Type B pancreatic cell (in vitro differentiated cells): ENCODE measurements around the gene ZNFX1. TPM values are rescaled to one million over a fixed set of nuclear protein-coding genes. Genes with fewer than 3 reads are reported as not detected.
"Not testable (repeated sequence)": the region's sequence is repeated elsewhere in the genome, so short reads cannot be mapped to it uniquely, and the experiment has no call there.

Experiments
- DNase-seq: peaks from one replicate; pipeline ENCODE4 v3.0.0; 2021; ENCODE audit warnings: mixed read lengths; ENCODE audit not compliant: unreplicated experiment; ENCODE audit errors: extremely low spot score
- H3K27ac Mint-ChIP-seq: 2 replicates; pipeline ENCODE4 v1.8.0; 2021; ENCODE audit warnings: mild to moderate bottlenecking, mixed read lengths
- H3K27me3 Mint-ChIP-seq: 2 replicates; pipeline ENCODE4 v1.8.0; 2021; ENCODE audit warnings: mixed read lengths
- H3K36me3 Mint-ChIP-seq: 2 replicates; pipeline ENCODE4 v1.8.0; 2021; ENCODE audit warnings: mixed read lengths
- H3K4me1 Mint-ChIP-seq: one replicate; pipeline ENCODE4 v1.8.0; 2021; ENCODE audit warnings: mixed read lengths; ENCODE audit not compliant: unreplicated experiment
- H3K4me3 Mint-ChIP-seq: 2 replicates; pipeline ENCODE4 v1.8.0; 2021; ENCODE audit warnings: mild to moderate bottlenecking, mixed read lengths
- H3K9me3 Mint-ChIP-seq: 2 replicates; pipeline ENCODE4 v1.8.0; 2021; ENCODE audit warnings: mixed read lengths
- CTCF ChIP-seq: fragments of 200-600 bp; sonication (generic); conservative IDR thresholded peaks from 2 replicates; pipeline ENCODE4 v1.5.0; 2021; ENCODE audit warnings: antibody characterized with exemption, mild to moderate bottlenecking
- total RNA-seq: library from RNA; stranded (reverse); gene quantifications from 2 replicates; pipeline ENCODE4 v1.2.1, GENCODE V29; 2021; ENCODE audit warnings: low replicate concordance

Gene ZNFX1
- total RNA-seq, 1 donor from 2014 or later = 14.1 TPM

- no peak for DNase-seq
- no peaks in the 10 kb centered on the region for H3K4me1 Mint-ChIP-seq
Observed at GRCh38 chr20:49207076-49207475, 70.8 kb downstream of the ZNFX1 start.

GRCh38 chr20:49203746-49204145, 74.1 kb downstream of the ZNFX1 start:
- Mint-ChIP-seq H3K27ac (no peak overlapping the region), H3K27me3 (no peaks in the 10 kb centered on the region), H3K36me3 (no peaks in the 10 kb centered on the region), H3K4me3 (no peak overlapping the region), H3K4me1 (no peaks in the 10 kb centered on the region), H3K9me3 (no peaks in the 10 kb centered on the region)
- no peak for TF ChIP-seq CTCF
- DNase-seq = no peak

More at GRCh38 chr20:49207076-49207475, 70.8 kb downstream of the ZNFX1 start:
- no peaks in the 10 kb centered on the region for H3K36me3 Mint-ChIP-seq
- H3K9me3 Mint-ChIP-seq = peaks cover 6% of the 10 kb centered on the region
- H3K27ac Mint-ChIP-seq = no peak overlapping the region
- TF ChIP-seq CTCF = no peak
- H3K4me3 Mint-ChIP-seq = no peak overlapping the region
- no peaks in the 10 kb centered on the region for H3K27me3 Mint-ChIP-seq

- no peak for DNase-seq
- H3K27ac Mint-ChIP-seq = no peak overlapping the region
- TF ChIP-seq CTCF = no peak
- H3K27me3 Mint-ChIP-seq = no peaks in the 10 kb centered on the region
- no peaks in the 10 kb centered on the region for H3K4me1 Mint-ChIP-seq
- no peaks in the 10 kb centered on the region for H3K9me3 Mint-ChIP-seq
- H3K36me3 Mint-ChIP-seq = no peaks in the 10 kb centered on the region
- H3K4me3 Mint-ChIP-seq = no peak overlapping the region
Observed at GRCh38 chr20:49203011-49203410, 74.8 kb downstream of the ZNFX1 start.

GRCh38 chr20:49199729-49200293, 78.0 kb downstream of the ZNFX1 start:
- no peak for TF ChIP-seq CTCF
- DNase-seq = no peak
- H3K4me3 Mint-ChIP-seq = no peak overlapping the region
- no peaks in the 10 kb centered on the region for H3K4me1 Mint-ChIP-seq
- no peak overlapping the region for H3K27ac Mint-ChIP-seq
- no peaks in the 10 kb centered on the region for H3K9me3 Mint-ChIP-seq
- H3K36me3 Mint-ChIP-seq = no peaks in the 10 kb centered on the region
- H3K27me3 Mint-ChIP-seq = no peaks in the 10 kb centered on the region

- H3K27ac Mint-ChIP-seq, H3K4me1 Mint-ChIP-seq, H3K36me3 Mint-ChIP-seq, H3K9me3 Mint-ChIP-seq, H3K27me3 Mint-ChIP-seq, DNase-seq, H3K4me3 Mint-ChIP-seq: not testable (repeated sequence)
Observed at GRCh38 chr20:49192944-49193518, 84.8 kb downstream of the ZNFX1 start.

Other genes starting within 250 kb of the ZNFX1 start
- 78.1 and 111 TPM in 2 replicates for gene CSE1L, start 231.7 kb downstream of the ZNFX1 start, total RNA-seq
- 73.4 and 79.8 TPM in 2 replicates for gene STAU1, start 89.7 kb downstream of the ZNFX1 start, total RNA-seq
- gene DDX27, start 58.6 kb downstream of the ZNFX1 start, total RNA-seq = 34.3 and 40.6 TPM in 2 replicates
- gene KCNB1, start 204.6 kb upstream of the ZNFX1 start, total RNA-seq = 0.95 and 1.2 TPM in 2 replicates